K562 (cell line): ENCODE results near the gene ANKRD10. TPM values are rescaled to one million over a fixed set of nuclear protein-coding genes. Genes with fewer than 3 reads are reported as not detected.

Experiments
- ARHGAP35 ChIP-seq: fragments of 450-650 bp; IDR thresholded peaks from 2 replicates; pipeline ENCODE4 v1.6.1; 2018; ENCODE audit not compliant: partially characterized antibody
- ARID3A ChIP-seq: IDR thresholded peaks from 2 replicates; pipeline ENCODE4 v1.6.1; 2012; ENCODE audit warnings: low read depth, low read length, improper control_type of control experiment, borderline replicate concordance
- CBFB ChIP-seq: sonication (generic); formaldehyde crosslinking; IDR thresholded peaks from 2 replicates; pipeline ENCODE4 v1.4.0; 2020; ENCODE audit warnings: mild to moderate bottlenecking, missing genetic modification reagents
- DMBX1 ChIP-seq: fragments of 250-450 bp; sonication (Bioruptor Pico); IDR thresholded peaks from 2 replicates; pipeline ENCODE4 v1.8.0; 2022; ENCODE audit warnings: inconsistent platforms, mild to moderate bottlenecking, moderate library complexity, borderline replicate concordance
- E2F4 ChIP-seq: sonication (generic); formaldehyde crosslinking; IDR thresholded peaks from 2 replicates; pipeline ENCODE4 v1.8.0; 2022; ENCODE audit warnings: mild to moderate bottlenecking, low read depth, missing genetic modification reagents
- FOSL1 ChIP-seq: fragments of 200-800 bp; sonication (Bioruptor generic); conservative IDR thresholded peaks from 2 replicates; pipeline ENCODE4 v1.6.1; 2016; ENCODE audit warnings: missing genetic modification characterization, missing compliant biosample characterization
- HNRNPUL1 ChIP-seq: fragments of 200-400 bp; formaldehyde crosslinking; IDR thresholded peaks from 2 replicates; pipeline ENCODE4 v1.6.1; 2017; ENCODE audit warnings: low read length
- JUNB ChIP-seq: fragments of 450-650 bp; formaldehyde crosslinking; conservative IDR thresholded peaks from 2 replicates; pipeline ENCODE4 v1.4.0; 2020; ENCODE audit warnings: mild to moderate bottlenecking
- NR2C2 ChIP-seq, 2 experiments: fragments of 200-800 bp in 1 of 2; sonication (Bioruptor generic) in 1 of 2; sonication (generic) in 1 of 2; formaldehyde crosslinking in 1 of 2; IDR thresholded peaks; 2 replicates each; pipeline versions ENCODE4 v1.6.1 to v1.8.0; 2016 to 2022; ENCODE audit warnings: mild to moderate bottlenecking in 1 of 2, missing compliant biosample characterization in 1 of 2, missing genetic modification characterization in 1 of 2, missing genetic modification reagents in 1 of 2
- PPARD ChIP-seq: fragments of 250-450 bp; sonication (Bioruptor Pico); IDR thresholded peaks from 2 replicates; pipeline ENCODE4 v1.8.0; 2022; ENCODE audit warnings: inconsistent platforms, mild to moderate bottlenecking, moderate library complexity
- PREB ChIP-seq: sonication (generic); formaldehyde crosslinking; IDR thresholded peaks from 2 replicates; pipeline ENCODE4 v1.8.1; 2023; ENCODE audit warnings: mild to moderate bottlenecking, missing genetic modification reagents
- PYGO2 ChIP-seq: fragments of 450-650 bp; IDR thresholded peaks from 2 replicates; pipeline ENCODE4 v1.6.1; 2016; ENCODE audit warnings: mild to moderate bottlenecking, missing genetic modification characterization, moderate library complexity, missing compliant biosample characterization
- RNF2 ChIP-seq: sonication (generic); IDR thresholded peaks from 2 replicates; pipeline ENCODE4 v1.6.1; 2016
- SMAD1 ChIP-seq: fragments of 150-350 bp; IDR thresholded peaks from 2 replicates; pipeline ENCODE4 v1.6.1; 2014; ENCODE audit warnings: low read length, low read depth; ENCODE audit not compliant: partially characterized antibody
- SMC3 ChIP-seq: conservative IDR thresholded peaks from 2 replicates; pipeline ENCODE4 v1.6.1; 2011; ENCODE audit warnings: low read depth, low read length, improper control_type of control experiment; ENCODE audit not compliant: insufficient read depth
- SRF ChIP-seq, 2 experiments: fragments of 250-450, 450-650 bp in 1 of 2; sonication (Bioruptor Pico) in 1 of 2; sonication (generic) in 1 of 2; formaldehyde crosslinking; IDR thresholded peaks; 2 replicates each; pipeline versions ENCODE4 v1.5.0 to v1.5.1; 2020 to 2022; ENCODE audit warnings: mild to moderate bottlenecking in 1 of 2, missing genetic modification reagents in 1 of 2
- TAL1 ChIP-seq: fragments of 450-650 bp; IDR thresholded peaks from 2 replicates; pipeline ENCODE4 v1.6.1; 2016; ENCODE audit warnings: mild to moderate bottlenecking
- TFAP4 ChIP-seq: sonication (generic); formaldehyde crosslinking; IDR thresholded peaks from 2 replicates; pipeline ENCODE4 v1.8.0; 2022; ENCODE audit warnings: missing genetic modification reagents, mild to moderate bottlenecking, moderate library complexity, borderline replicate concordance
- TFE3 ChIP-seq: fragments of 450-650 bp; formaldehyde crosslinking; IDR thresholded peaks from 2 replicates; pipeline ENCODE4 v1.4.0; 2020; ENCODE audit warnings: mild to moderate bottlenecking, mixed read lengths
- ZFP36 ChIP-seq: fragments of 150-350 bp; IDR thresholded peaks from 2 replicates; pipeline ENCODE4 v1.6.1; 2018; ENCODE audit warnings: low read length, low read depth; ENCODE audit not compliant: partially characterized antibody
- ZFPM2 ChIP-seq: fragments of 250-450 bp; sonication (Bioruptor Pico); IDR thresholded peaks from 2 replicates; pipeline ENCODE4 v1.5.1; 2022; ENCODE audit warnings: mild to moderate bottlenecking
- ZNF134 ChIP-seq: fragments of 250-450 bp; sonication (Bioruptor Pico); conservative IDR thresholded peaks from 2 replicates; pipeline ENCODE4 v1.4.0; 2020
- ZNF24 ChIP-seq: fragments of 450-650 bp; IDR thresholded peaks from 2 replicates; pipeline ENCODE4 v1.6.1; 2016
- ZNF644 ChIP-seq: fragments of 200-800 bp; sonication (Bioruptor generic); IDR thresholded peaks from 2 replicates; pipeline ENCODE4 v1.6.1; 2016; ENCODE audit warnings: low read depth, missing genetic modification characterization, missing compliant biosample characterization
- polyA plus RNA-seq, 8 experiments: library from polyadenylated mRNA; depleted of rRNA in 4 of 8; stranded (reverse) in 5 of 8; unstranded in 3 of 8; fragments of >200 nt; fragmentation: Nextera tagmentation in 2 of 8; fragmentation: Illumina TruSeq in 1 of 8; extraction: Ambion mirVana in 2 of 8; extraction: Trizol in 1 of 8; gene quantifications; 2 replicates each; pipeline versions ENCODE4 v1.2.1 to v1.2.3, GENCODE V29; 2011 to 2014; ENCODE audit warnings: inconsistent platforms in 1 of 8, missing spikeins in 1 of 8
- total RNA-seq, 7 experiments: library from RNA; depleted of rRNA in 6 of 7; stranded (reverse); fragments of >200 nt in 6 of 7; fragmentation: Illumina TruSeq in 2 of 7; extraction: Trizol in 2 of 7; gene quantifications; 2 replicates each; pipeline versions ENCODE4 v1.2.1 to v1.2.3, GENCODE V29; 2011 to 2021; ENCODE audit warnings: low replicate concordance in 1 of 7

Gene ANKRD10
- total and polyA plus RNA-seq, 9 of the 15 experiments (the other 6 are each of a cell fraction or from before 2014, with no cell fraction given): 21.7 to 183 (median 45.0) TPM

GRCh38 chr13:110963554-110963970, 48.7 kb upstream of the ANKRD10 start (continued):
- no peak for TF ChIP-seq JUNB
- TF ChIP-seq NR2C2 (CRISPR knock-in tag; IDR thresholded peaks at IDR 0.05): no peak
- TF ChIP-seq NR2C2 (tag; IDR thresholded peaks at IDR 0.05): peak; percentile 58; the same call in 1 of the 2 replicates
- no peak for TF ChIP-seq ZFPM2 (CRISPR knock-in tag)
- TF ChIP-seq TFAP4: no peak
- no peak for TF ChIP-seq E2F4 (CRISPR knock-in tag)
- TF ChIP-seq TFE3: peak; percentile 49; the same call in 1 of the 2 replicates
- TF ChIP-seq PYGO2 (tag): peak; percentile 98
- TF ChIP-seq ARHGAP35: no peak
- TF ChIP-seq RNF2: no peak
- TF ChIP-seq FOSL1 (tag): no peak
- TF ChIP-seq ZFP36: no peak
- TF ChIP-seq ZNF134: peak; percentile 82
- no peak for TF ChIP-seq PREB (CRISPR knock-in tag)
- TF ChIP-seq ARID3A: no peak
- peak; percentile 100 for TF ChIP-seq DMBX1 (CRISPR knock-in tag)
- TF ChIP-seq HNRNPUL1: no peak
- TF ChIP-seq CBFB (CRISPR knock-in tag): no peak
- no peak for TF ChIP-seq SMAD1
- peak; percentile 99 for TF ChIP-seq ZNF644 (tag)
- no peak for TF ChIP-seq ZNF24
- peak; percentile 87 for TF ChIP-seq PPARD
- no peak for TF ChIP-seq TAL1
- TF ChIP-seq SMC3: no peak
- peak in 1 of 2 experiments; percentile 75; a peak in 1 of 4 replicates for TF ChIP-seq SRF (CRISPR knock-in tag; IDR thresholded peaks at IDR 0.05)
